ENCODE data around the gene ARHGEF2. TPM values are rescaled to one million over a fixed set of nuclear protein-coding genes. Genes with fewer than 3 reads are reported as not detected.

ARHGEF2 gene
- total and polyA plus RNA-seq, 10 of the 15 experiments (the other 5 are each of a cell fraction or from before 2014, with no cell fraction given): 8.1 to 113 (median 69.9) TPM

DNA sequence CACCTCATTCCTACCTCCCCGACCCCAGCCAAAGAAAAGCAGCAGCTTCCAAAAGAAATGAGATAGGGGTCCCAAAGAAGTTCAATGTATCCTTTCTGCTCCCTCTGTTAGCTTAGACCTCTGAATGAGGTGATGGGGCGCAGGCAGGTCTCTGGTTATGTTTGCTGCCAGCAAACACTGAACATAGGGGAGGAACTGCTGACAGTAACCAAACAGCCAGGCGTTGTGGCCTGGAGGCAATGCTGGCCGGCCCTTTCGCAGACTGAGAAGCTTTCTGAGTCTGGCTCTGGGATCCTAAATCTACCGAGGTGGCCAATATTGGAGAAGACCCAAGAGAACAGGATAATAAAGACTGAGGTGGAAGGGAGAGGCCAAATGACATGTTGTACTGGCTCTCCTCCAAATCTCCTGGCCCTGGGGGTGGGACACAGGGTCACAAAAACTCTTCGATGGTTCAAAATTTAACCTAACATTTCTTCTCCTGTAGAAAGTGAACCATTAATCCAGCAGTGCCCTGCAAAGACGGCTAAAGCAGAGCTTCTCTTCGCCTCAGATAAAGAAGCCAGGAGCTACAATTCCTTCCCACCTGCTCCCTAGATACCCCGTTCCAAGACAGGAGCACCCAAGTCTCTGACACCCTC is 22.8 kb upstream of the ARHGEF2 start:
- BruUV-seq (replicated peaks): no TSS peak
- Histone ChIP-seq H3K4me2 (ENCODE audit: control insufficient read depth, insufficient read depth) (no peak overlapping the region), H3K9me3 (replicated peaks; ENCODE audit: control insufficient read depth, insufficient read depth, low read length) (no peaks in the 10 kb centered on the region), H2AFZ (ENCODE audit: control insufficient read depth, low read depth, low read length) (no peak overlapping the region), H3K79me2 (ENCODE audit: control insufficient read depth, insufficient read depth, low read length) (no peaks in the 10 kb centered on the region), H3K27ac (ENCODE audit: control insufficient read depth, insufficient read depth) (no peak overlapping the region), H3K4me3 (no peak overlapping the region), H3K4me1 (ENCODE audit: control insufficient read depth, insufficient read depth, low read length) (no peaks in the 10 kb centered on the region), H3K27me3 (replicated peaks in 1 of 2; ENCODE audit: control insufficient read depth in 2 of 2, insufficient read depth in 2 of 2, low read length in 1 of 2) (no peaks in the 10 kb centered on the region), H4K20me1 (ENCODE audit: control insufficient read depth, insufficient read depth) (no peaks in the 10 kb centered on the region), H3K36me3 (ENCODE audit: control insufficient read depth in 2 of 2, insufficient read depth in 2 of 2, low read length in 1 of 2) (no peaks in the 10 kb centered on the region), H3K9ac (ENCODE audit: control insufficient read depth, insufficient read depth, low read length) (no peak overlapping the region)
- CTCF ChIA-PET: interaction anchor here (0.8 to 2.5 kb wide), 3 partner anchors 12 to 65 kb away, joined by 3 to 14 read pairs (median 10); no protein-coding TSS in a partner anchor
- SMC1A ChIA-PET (ENCODE audit: uncharacterized antibody, unreplicated experiment): interaction anchor here (0.9 to 2.0 kb wide), 4 partner anchors 12 to 65 kb away, joined by 4 to 9 read pairs (median 4); no protein-coding TSS in a partner anchor
- in situ Hi-C loops (cut with MboI) (no loop called here), intact Hi-C loops (cut with micrococcal nuclease; ENCODE audit: unreplicated experiment) (no loop called here)
- no peak for FAIRE-seq
- POLR2A ChIA-PET: interaction anchor here (0.6 to 1.0 kb wide), 2 partner anchors 16 to 640 kb away, joined by 4 to 8 read pairs; no protein-coding TSS in a partner anchor
- no peak for DNase-seq (ENCODE audit: low read depth, low spot score)
- ATAC-seq: no peak
- RAD21 ChIA-PET (ENCODE audit: unreplicated experiment): interaction anchor here (1.1 to 1.9 kb wide), 4 partner anchors 12 to 65 kb away, joined by 3 to 7 read pairs (median 4); no protein-coding TSS in a partner anchor
- TF ChIP-seq, protein P1, sequence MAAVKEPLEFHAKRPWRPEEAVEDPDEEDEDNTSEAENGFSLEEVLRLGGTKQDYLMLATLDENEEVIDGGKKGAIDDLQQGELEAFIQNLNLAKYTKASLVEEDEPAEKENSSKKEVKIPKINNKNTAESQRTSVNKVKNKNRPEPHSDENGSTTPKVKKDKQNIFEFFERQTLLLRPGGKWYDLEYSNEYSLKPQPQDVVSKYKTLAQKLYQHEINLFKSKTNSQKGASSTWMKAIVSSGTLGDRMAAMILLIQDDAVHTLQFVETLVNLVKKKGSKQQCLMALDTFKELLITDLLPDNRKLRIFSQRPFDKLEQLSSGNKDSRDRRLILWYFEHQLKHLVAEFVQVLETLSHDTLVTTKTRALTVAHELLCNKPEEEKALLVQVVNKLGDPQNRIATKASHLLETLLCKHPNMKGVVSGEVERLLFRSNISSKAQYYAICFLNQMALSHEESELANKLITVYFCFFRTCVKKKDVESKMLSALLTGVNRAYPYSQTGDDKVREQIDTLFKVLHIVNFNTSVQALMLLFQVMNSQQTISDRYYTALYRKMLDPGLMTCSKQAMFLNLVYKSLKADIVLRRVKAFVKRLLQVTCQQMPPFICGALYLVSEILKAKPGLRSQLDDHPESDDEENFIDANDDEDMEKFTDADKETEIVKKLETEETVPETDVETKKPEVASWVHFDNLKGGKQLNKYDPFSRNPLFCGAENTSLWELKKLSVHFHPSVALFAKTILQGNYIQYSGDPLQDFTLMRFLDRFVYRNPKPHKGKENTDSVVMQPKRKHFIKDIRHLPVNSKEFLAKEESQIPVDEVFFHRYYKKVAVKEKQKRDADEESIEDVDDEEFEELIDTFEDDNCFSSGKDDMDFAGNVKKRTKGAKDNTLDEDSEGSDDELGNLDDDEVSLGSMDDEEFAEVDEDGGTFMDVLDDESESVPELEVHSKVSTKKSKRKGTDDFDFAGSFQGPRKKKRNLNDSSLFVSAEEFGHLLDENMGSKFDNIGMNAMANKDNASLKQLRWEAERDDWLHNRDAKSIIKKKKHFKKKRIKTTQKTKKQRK (IDR thresholded peaks at IDR 0.05; ENCODE audit: low read depth, low read length): no peak
- 79% methylated on average over 10 of the region's 10 CpGs for WGBS (ENCODE audit: insufficient coverage, insufficient replicate concordance, low lambda C conversion rate, missing lambda C conversion rate)

DNA sequence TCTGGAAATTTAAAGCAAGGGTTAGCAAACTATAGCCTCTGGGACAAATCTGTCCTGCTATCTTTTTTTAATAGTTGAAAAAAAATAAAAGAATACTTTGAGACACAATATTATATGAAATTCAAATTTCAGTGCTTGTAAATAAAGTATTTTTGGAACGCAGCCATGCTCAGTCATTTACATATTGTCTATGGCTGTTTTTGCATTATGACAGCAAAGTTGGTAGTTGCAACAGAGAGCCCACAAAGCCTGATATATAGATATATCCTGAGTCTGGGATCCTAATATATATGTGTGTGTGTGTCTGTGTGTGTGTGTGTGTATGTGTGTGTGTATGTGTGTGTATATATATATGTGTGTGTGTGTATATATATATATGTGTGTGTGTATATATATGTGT is 21.6 kb upstream of the ARHGEF2 start:
- H3K27ac ChIP-seq (ENCODE audit: control insufficient read depth, insufficient read depth): no peak overlapping the region
- H4K20me1 ChIP-seq (ENCODE audit: control insufficient read depth, insufficient read depth): no peaks in the 10 kb centered on the region
- no TSS peak for BruUV-seq (replicated peaks)
- DNase-seq (ENCODE audit: low read depth, low spot score) (no peak), FAIRE-seq (no peak), ATAC-seq (no peak)
- ChIA-PET CTCF (no interaction called here), SMC1A (ENCODE audit: uncharacterized antibody, unreplicated experiment) (interaction anchor here (2.0 kb wide), 1 partner anchor 62 kb away, joined by 9 read pairs; no protein-coding TSS in a partner anchor), POLR2A (interaction anchor here (0.7 kb wide), 1 partner anchor 59 kb away, joined by 5 read pairs; no protein-coding TSS in a partner anchor), RAD21 (ENCODE audit: unreplicated experiment) (interaction anchor here (1.1 to 1.8 kb wide), 2 partner anchors 62 to 66 kb away, joined by 3 to 6 read pairs; no protein-coding TSS in a partner anchor)
- no peaks in the 10 kb centered on the region for H3K9me3 ChIP-seq (replicated peaks; ENCODE audit: control insufficient read depth, insufficient read depth, low read length)
- H3K4me3 ChIP-seq: no peak overlapping the region
- TF ChIP-seq BMI1 (IDR thresholded peaks at IDR 0.05; ENCODE audit: borderline replicate concordance): no peak
- intact Hi-C loops (cut with micrococcal nuclease; ENCODE audit: unreplicated experiment) (no loop called here), in situ Hi-C loops (cut with MboI) (no loop called here)
- H3K9ac ChIP-seq (ENCODE audit: control insufficient read depth, insufficient read depth, low read length): no peak overlapping the region
- no peak overlapping the region for H2AFZ ChIP-seq (ENCODE audit: control insufficient read depth, low read depth, low read length)
- no peaks in the 10 kb centered on the region for H3K4me1 ChIP-seq (ENCODE audit: control insufficient read depth, insufficient read depth, low read length)
- 0% methylated on average over 1 of the region's 1 CpG for WGBS (ENCODE audit: insufficient coverage, insufficient replicate concordance, low lambda C conversion rate, missing lambda C conversion rate)
- no peaks in the 10 kb centered on the region for H3K27me3 ChIP-seq (replicated peaks in 1 of 2; ENCODE audit: control insufficient read depth in 2 of 2, insufficient read depth in 2 of 2, low read length in 1 of 2)
- H3K36me3 ChIP-seq (ENCODE audit: control insufficient read depth in 2 of 2, insufficient read depth in 2 of 2, low read length in 1 of 2): no peaks in the 10 kb centered on the region
- no peak overlapping the region for H3K4me2 ChIP-seq (ENCODE audit: control insufficient read depth, insufficient read depth)
- no peaks in the 10 kb centered on the region for H3K79me2 ChIP-seq (ENCODE audit: control insufficient read depth, insufficient read depth, low read length)

All from GM12878 (cell line).